Stimulated activated CD4-positive, alpha-beta T cell treated with anti-CD3 and anti-CD28 coated beads, TNF-alpha, amount 100 ng/mL, for 24 hours (primary cell): Measurements from ENCODE around the gene NPIPB12.
A peak's percentile ranks its signal among the peaks of the same experiment; 100 is the strongest.
"Not testable (repeated sequence)": the region's sequence is repeated elsewhere in the genome, so short reads cannot be mapped to it uniquely, and the experiment has no call there.

Experiments
- DNase-seq, 3 experiments: peaks; one replicate each; pipeline ENCODE4 v3.0.0-alpha.2; 2020; ENCODE audit warnings: low read depth in 3 of 3

NPIPB12 gene

DNA sequence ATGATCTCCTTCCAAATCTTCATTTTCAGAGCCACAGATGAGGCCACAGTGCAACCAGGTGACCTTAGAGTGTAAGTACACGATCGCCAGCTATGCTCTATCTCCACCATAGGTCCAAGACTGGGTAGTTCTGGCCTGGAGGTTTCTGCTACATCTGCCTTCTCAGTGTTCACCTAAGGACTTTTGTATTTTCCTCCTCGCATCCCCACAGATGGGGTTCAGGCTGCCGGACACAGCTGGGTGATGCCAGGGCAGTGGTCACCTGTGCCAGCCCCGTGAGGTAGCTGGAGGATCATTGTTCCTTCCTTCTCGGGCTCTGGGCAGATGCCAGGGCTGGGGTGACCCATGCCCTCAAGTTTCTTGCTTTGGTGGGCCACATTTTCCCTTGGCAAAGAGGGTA, at the start of gene NPIPB12:
Gene NPIPB12 (minus strand): TSS at position 101 of the 400 bp plus-strand sequence.
- not testable (repeated sequence) for DNase-seq

DNA sequence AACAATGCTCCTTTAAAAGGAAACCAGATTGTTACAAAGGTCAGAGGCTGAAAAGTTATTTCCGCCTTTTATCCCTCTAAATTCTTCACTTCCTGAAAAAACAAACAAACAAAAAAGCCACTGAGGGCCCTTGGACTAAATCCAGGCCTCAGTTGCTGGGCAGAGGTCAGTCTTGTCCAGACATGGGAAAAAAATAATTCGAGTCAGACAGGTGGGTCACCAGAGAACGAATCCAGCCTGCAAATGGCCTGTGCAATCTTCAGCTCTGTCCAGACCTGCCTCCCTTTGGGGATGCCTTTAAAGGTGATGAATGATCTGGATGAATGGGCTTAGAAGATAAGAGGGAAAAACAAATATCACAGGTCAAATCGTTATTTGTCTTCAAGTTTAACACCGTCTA, 15.3 kb upstream of the NPIPB12 start:
- DNase-seq: not testable (repeated sequence)

DNA sequence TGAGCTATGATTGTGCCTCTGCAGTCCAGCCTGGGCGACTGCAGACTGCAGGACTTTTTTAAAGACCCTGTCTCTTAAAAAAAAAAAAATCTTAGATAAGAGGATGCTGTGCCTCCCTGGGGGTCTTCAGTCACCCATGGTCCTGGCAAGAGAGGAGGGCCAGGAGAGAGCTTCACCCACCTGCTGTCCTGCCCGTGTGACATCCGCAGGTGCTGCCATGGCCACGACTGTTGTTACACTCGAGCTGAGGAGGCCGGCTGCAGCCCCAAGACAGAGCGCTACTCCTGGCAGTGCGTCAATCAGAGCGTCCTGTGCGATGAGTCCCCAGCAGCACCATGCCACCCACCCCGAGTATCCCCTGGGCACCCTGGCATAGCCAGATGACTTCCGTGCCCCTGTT, 23.9 kb downstream of the NPIPB12 start:
- DNase-seq: not testable (repeated sequence)

DNA sequence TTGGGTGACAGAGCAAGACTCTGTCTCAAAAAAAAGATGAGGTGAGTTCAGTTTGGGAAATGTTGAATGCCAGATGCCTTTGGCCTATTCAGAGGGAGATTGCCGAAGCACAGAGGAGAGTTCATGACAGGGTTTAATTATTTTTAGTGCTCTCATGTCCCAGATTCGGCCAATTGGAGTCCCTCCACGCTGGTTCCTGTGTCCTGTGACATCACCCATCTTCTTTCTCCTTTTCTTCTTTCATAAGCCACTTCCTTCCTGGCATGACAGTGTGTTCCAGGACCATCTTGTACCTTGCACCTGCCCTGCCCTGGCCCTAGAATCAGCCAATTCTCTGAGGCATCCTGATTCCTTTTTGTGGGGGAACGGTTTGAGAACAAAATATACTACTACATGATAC, 34.1 kb downstream of the NPIPB12 start:
- DNase-seq: not testable (repeated sequence)

DNA sequence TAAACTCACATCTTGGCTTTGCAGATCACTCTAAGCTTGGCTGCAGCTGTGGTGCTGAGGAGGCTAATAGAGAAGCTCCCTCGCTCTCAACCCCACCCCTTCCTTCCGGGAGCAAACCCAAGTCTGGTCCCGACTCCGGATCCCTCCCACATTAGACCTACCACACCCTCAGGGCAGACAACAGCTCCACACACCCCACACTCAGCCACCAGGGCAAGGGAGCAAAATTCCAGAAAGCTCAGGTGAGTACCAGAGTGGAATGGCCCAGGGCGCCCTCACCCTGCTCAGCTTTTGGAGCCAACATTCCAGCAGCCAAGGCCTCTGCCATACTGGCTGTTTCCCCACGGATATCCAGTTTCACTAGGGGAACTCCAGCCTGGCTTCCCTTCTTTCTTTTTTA, 36.5 kb downstream of the NPIPB12 start:
- peak in 1 of 3 experiments; percentile 31 for DNase-seq

DNA sequence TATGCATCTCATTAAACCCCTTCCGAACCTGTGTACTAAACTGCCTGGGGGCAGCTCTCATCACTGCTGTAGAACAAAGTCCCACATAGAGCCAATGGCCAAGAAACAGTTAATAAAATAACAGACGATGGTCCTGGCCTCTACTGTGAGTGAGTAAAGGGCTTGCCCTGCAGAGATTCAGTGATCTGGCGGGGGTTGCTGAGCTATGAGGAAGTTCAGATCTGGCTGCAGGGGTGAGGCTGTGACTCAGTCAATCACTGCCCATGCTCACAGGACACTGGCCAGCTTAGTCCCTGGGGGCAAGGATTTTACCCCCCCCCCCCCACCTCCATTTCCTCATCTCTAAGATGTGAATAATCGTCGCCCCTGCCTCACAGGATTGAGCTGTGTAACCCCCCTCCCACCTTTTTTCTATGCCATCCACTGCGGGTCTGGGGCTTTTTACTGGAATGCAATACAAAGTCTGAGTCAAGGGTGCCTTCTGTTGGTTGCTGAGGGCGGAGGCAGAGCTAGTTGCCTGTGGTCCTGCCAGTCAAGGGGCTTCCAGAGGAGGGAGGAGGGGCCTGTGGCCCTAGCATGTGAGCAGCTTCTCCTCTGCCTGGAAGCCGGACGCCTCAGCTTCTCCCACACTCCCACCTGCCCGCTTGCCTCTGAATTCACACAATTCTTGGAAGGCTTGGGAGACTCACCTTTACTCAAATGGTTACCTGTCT, 38.4 kb downstream of the NPIPB12 start:
- DNase-seq: not testable (repeated sequence)

DNA sequence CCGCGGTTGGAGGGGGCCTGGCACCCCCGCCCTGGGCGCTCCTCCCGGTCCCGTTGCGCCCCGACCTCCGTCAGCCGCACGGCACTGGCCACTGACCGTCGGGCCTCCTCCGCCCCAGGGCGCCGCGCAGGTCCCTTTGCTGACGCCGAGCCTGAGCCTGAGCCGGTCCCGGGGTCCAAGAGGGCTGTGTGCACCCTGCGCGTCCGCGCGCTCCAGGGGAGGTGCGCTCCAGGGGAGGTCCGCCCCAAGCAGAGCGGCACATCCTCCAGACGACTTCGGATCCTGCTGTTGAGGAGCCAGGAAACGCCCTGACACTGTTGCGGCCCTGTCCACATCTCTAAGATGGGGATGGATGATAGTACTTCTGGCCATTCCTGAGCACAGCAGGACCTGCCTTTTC, 39.3 kb downstream of the NPIPB12 start:
- not testable (repeated sequence) for DNase-seq

DNA sequence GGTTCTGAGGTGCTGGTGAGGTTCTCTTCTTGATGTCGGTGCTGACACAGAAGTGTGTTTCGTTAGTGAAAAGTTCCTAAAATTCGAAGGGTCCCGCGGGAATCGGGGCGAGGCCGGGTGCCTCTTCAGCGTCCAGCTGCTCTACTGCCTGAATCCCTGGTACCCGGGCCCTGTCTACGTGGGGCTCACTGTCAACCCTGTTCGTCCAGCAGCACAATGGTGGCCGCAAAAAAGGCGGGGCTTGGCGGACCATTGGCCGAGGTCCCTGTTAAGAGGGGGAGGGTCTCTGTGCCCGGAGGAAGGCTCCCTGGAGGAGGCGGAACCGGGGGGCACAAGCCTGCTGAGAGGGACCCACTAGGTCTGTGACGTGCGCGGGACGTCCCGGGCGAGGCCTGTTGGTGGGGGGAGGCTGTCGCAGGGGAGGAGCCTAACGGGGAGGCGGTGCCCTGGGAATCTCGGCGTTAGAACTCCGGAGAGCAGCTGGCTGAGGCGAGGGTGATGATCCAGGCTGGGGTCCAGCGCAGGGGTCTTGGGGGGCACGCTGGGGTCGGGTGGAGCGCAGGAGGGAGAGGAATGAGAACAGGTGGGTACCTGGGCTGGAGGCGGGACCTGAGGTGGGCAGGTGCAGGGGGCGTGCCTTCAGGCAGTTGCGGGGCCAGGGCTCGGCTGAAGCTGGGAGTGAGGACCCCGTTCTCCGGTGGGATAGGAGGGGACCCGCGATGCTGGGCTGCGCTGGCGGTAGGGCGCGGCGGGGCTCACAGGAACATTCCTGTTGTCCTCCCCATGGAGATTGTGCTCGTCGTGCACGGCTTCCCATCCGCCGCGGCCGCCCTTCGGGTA, 40.0 kb downstream of the NPIPB12 start:
- not testable (repeated sequence) for DNase-seq

DNA sequence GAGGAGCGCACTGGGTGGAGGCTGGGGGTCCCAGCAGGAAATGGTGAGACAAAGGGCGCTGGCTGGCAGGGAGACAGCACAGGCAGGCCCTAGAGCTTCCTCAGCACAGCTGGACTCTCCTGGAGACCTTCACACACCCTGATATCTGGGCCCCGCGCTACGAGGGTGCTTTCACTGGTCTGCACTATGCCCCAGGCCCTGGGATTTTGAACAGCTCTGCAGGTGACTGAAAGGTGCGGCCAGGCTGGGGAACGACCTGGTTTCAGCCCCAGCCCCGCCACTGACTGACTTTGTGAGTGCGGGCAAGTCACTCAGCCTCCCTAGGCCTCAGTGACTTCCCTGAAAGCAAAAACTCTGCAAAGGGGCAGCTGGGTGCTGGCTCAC, 45.6 kb downstream of the NPIPB12 start:
- DNase-seq: not testable (repeated sequence)

DNA sequence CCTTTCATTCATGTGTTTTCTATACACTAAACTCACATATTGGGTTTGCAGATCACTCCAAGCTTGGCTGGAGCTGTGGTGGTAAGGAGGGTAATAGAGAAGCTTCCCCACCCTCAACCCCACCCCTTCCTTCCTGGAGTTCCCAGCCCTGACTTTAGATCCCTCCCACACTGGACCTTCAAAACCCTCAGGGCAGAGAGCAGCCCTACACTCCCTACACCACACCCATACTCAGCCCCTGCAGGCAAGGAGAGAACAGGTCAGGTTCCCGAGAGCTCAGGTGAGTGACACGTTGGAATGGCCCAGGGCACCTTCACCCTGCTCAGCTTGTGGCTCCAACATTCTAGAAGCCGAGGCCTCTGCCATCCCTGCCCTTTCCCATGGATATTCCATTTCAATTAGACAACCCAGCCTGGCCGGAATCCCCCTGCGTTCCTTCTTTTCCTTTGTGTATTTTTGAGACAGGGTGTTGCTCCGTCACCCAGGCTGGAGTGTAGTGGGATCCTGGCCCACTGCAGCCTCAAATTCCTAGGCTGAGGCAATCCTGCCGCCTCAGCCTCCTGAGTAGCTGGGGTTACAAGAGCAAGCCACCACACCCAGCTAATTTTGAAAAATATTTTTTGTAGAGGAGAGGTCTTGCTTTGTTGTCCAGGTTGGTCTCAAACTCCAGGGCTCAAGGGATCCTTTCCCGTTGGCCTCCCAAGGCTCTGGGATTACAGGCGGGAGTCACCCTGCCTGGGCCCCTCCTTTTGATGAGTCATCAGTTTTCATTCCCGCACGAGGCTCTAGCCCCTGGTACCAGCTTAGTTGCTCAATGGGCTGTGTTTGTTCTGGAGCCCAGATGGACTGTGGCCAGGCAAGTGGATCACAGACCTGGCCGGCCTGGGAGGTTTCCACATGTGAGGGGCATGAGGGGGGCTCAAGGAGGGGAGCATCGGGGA, 46.2 kb downstream of the NPIPB12 start, which contains the start of gene SULT1A4:
Gene SULT1A4 (plus strand): TSS at position 208 of the 941 bp plus-strand sequence. CDS start 1,473 bp downstream, outside the sequence.
- not testable (repeated sequence) for DNase-seq

DNA sequence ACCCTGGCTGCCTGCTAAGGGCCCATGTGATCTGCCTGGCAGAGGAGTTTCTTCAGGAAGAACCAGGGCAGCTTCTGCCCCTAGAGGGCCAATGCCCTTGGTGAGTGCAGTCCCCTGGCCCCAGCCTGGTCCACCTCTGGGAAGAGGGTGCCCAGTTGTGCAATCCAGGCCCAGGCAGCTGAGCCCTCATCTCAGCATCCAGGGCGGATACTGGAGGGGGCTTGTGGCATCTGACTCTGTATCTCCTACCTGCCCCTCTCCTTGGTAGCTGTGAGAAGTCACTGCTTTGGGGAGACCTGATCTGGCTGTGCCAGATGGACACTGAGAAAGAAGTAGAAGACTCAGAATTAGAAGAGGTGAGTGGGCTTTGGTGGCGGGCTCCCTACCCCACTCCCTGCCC, 48.5 kb downstream of the NPIPB12 start:
- DNase-seq: not testable (repeated sequence)

DNA sequence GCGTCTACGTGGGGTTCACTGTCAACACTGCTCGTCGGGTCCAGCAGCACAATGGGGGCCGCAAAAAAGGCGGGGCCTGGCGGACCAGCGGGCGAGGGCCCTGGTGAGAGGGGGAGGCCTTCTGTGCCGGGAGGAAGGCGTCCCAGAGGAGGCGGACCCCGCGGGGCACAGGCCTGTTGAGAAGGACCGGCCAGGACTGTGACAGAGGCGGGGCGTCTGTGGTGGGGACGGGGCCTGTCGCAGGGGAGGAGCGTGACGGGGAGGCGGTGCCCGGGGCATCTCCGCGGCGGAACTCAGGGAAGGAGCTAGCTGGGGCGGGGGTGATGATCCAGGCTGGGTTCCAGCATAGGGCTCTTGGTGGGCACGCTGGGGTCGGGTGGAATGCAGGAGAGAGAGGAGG, 51.4 kb downstream of the NPIPB12 start:
- DNase-seq: not testable (repeated sequence)

DNA sequence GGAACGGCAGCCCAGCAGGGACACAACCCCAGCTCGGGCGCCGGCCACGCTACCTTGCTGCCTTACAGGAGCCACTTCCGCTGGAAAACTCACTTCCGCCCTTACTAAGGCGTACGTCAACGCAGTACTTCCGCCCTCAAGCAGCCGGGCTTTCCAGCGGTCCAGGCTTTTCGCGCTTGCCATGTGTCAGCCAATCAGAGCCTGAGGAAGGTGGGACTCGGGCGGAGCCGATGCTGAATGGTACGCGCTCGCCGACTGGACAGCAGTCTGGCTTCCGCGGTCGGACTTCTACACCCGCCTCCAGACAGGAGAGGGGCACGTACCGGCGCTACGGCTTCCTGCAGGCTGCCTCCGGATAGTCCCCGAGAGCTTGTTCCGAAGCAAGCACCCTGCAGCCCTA, 51.9 kb downstream of the NPIPB12 start, which contains the start of the genes BOLA2 and SLX1B:
Gene BOLA2 (minus strand): TSS at position 83 of the 400 bp plus-strand sequence. CDS start 98 bp downstream, outside the sequence.
Gene SLX1B (plus strand): TSS at position 265 of the 400 bp plus-strand sequence.
- DNase-seq: not testable (repeated sequence)

DNA sequence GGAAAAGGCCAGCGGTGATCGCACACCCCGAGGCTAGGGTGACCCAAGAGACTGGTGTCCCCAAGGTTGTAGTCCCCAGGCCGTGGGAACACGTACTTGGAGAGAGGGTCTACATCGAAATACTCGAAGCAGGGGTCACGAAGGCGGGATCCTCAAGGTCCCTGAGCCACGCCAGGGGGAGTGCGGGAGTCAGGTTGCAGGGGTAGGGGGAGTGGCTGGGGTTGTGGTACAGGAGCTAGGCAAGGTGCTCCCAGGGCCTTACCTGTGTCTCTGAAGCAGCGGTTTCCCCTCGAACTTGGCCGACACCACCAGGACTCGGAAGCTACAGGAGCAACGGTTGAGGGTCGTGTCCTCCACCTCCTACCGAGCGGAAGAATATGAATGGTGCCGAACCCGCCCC, 52.5 kb downstream of the NPIPB12 start:
- not testable (repeated sequence) for DNase-seq
